GM12891 (cell line): Measurements from ENCODE around the gene DENND1A.

Experiments
- PAX5 ChIP-seq: IDR thresholded peaks from 2 replicates; pipeline ENCODE4 v1.6.1; 2011; ENCODE audit warnings: low read length, moderate library complexity, mild to moderate bottlenecking; ENCODE audit not compliant: insufficient read depth, severe bottlenecking
- POLR2A ChIP-seq: IDR thresholded peaks from 2 replicates; pipeline ENCODE4 v1.6.1; 2011; ENCODE audit warnings: low read depth, low read length, control low read depth
- POLR2AphosphoS5 ChIP-seq: IDR thresholded peaks from 2 replicates; pipeline ENCODE4 v1.6.1; 2011; ENCODE audit warnings: low read depth, low read length, control low read depth
- POU2F2 ChIP-seq: IDR thresholded peaks from 2 replicates; pipeline ENCODE4 v1.6.1; 2011; ENCODE audit warnings: low read depth, mild to moderate bottlenecking, control low read depth, low read length, moderate library complexity
- SPI1 ChIP-seq: IDR thresholded peaks from 2 replicates; pipeline ENCODE4 v1.6.1; 2011; ENCODE audit warnings: low read depth, low read length, control low read depth
- TAF1 ChIP-seq: IDR thresholded peaks from 2 replicates; pipeline ENCODE4 v1.6.1; 2011; ENCODE audit warnings: low read depth, low read length, control low read depth

DNA sequence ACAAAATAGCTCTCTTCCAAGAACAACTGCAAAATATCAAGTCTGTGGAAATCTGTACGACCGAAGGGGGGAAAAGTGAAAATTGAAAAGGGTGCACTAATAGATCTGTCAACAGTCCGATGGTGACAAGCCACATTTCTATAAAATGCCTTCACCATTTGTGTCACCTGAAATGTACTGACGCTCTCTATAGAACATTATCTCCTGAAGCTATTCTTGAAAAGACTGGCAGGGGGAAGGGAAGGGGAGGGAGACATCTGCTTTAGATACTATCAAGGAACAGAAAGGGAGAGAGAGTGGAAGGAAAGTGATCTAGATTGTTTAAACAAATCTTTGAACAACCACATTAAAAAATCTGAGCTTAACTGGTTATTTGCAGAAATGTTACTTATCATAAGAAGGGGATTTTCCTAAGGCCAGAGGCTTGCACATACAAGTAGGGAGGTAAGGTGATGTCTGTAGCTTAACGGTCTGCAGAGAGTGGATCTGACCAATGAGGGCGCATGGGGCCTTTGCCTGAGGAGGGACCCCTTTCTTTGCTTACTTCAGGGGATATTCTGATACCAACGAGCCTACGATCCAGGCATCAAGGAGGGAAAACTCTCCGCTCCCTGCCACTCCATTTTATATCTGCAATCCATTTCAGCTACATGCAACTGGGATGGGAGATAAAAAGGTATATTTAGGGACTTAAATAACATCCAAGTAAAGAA lies 481.8 kb downstream of the DENND1A start:
- TF ChIP-seq POLR2A (no peak), TAF1 (no peak), POLR2AphosphoS5 (no peak), POU2F2 (no peak), SPI1 (no peak), PAX5 (no peak)
